Liver (tissue), 3 donors: ENCODE measurements around the gene HEXIM1.

Experiments
- FOXA1 ChIP-seq: IDR thresholded peaks from 2 replicates; pipeline ENCODE4 v1.6.1; 2016; ENCODE audit warnings: antibody characterized with exemption
- JUND ChIP-seq, 2 donors: IDR thresholded peaks; 2 replicates each; pipeline ENCODE4 v1.6.1; 2016; ENCODE audit warnings: antibody characterized with exemption in 2 of 2
- MAX ChIP-seq: IDR thresholded peaks from 2 replicates; pipeline ENCODE4 v1.6.1; 2016; ENCODE audit warnings: antibody characterized with exemption
- RXRA ChIP-seq, 2 donors: IDR thresholded peaks; 2 replicates each; pipeline ENCODE4 v1.6.1; 2017 to 2018; ENCODE audit warnings: antibody characterized with exemption in 2 of 2, mild to moderate bottlenecking in 1 of 2
- SP1 ChIP-seq: IDR thresholded peaks from 2 replicates; pipeline ENCODE4 v1.6.1; 2018; ENCODE audit warnings: antibody characterized with exemption, mild to moderate bottlenecking
- YY1 ChIP-seq: IDR thresholded peaks from 2 replicates; pipeline ENCODE4 v1.6.1; 2016; ENCODE audit warnings: antibody characterized with exemption, mild to moderate bottlenecking
- TF ChIP-seq, protein P1 (sequence below): fragments of 150-350 bp; IDR thresholded peaks from 2 replicates; pipeline ENCODE4 v1.5.1; 2017; ENCODE audit warnings: improper control_type of control experiment, low read depth, low read length; ENCODE audit not compliant: missing input control
- donor health status: healthy.
- donor health status: healthy.

DNA sequence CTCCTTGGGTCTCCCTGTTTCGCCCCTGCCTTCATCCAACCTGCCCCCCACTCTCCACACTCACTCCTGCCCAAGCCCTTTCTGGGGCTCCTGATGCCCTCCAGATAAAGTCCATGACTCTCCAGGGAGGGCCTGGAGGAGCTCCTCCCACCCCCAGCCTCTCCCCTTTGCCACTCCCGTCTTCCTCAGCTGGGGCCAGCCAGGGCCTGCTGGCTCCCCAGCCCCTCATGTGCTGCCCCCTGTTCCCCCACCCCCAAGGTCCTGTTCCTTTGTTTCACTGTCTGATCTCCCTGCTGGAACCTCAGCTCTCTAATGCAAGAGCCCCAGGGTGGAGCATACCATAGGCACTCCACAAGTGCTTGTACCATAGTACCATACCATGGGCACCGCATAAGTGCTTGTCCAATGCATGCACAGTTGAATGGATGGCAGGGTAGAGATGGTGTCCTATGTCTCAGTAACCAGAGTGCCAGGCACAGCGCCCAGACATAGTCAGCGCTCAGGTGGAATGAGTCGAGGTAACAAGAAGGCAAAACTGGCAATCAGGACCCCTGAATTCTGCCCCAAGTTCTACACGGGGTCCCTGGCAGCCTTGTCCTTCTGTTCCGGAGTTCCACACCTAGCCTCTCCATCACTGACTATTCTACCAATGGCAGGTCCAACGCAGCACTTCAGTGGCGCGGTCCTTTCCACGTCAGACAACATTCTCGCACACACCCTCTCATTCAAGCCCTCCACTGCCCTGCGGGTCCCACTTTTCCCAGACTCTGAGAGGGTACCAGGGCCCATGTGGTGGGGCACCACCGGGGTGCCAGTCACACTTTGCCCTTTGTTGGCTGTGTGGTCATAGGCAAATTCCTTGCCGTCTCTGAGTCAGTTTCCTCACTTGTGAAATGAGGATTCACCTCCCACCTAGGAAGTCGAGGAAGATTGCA, 17.3 kb upstream of the HEXIM1 start:
- TF ChIP-seq, protein P1, sequence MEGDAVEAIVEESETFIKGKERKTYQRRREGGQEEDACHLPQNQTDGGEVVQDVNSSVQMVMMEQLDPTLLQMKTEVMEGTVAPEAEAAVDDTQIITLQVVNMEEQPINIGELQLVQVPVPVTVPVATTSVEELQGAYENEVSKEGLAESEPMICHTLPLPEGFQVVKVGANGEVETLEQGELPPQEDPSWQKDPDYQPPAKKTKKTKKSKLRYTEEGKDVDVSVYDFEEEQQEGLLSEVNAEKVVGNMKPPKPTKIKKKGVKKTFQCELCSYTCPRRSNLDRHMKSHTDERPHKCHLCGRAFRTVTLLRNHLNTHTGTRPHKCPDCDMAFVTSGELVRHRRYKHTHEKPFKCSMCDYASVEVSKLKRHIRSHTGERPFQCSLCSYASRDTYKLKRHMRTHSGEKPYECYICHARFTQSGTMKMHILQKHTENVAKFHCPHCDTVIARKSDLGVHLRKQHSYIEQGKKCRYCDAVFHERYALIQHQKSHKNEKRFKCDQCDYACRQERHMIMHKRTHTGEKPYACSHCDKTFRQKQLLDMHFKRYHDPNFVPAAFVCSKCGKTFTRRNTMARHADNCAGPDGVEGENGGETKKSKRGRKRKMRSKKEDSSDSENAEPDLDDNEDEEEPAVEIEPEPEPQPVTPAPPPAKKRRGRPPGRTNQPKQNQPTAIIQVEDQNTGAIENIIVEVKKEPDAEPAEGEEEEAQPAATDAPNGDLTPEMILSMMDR: no peak
- TF ChIP-seq FOXA1: no peak
- TF ChIP-seq RXRA (IDR thresholded peaks at IDR 0.05): no peak
- TF ChIP-seq JUND (IDR thresholded peaks at IDR 0.05): no peak
- TF ChIP-seq YY1: no peak
- TF ChIP-seq MAX: no peak
- TF ChIP-seq SP1: no peak
